GM13977 (cell line): Measurements from ENCODE around the gene ST6GAL1.

ENCODE experiments used
- DNase-seq: peaks from one replicate; pipeline ENCODE4 v3.0.0; 2012; ENCODE audit warnings: low spot score
- in situ Hi-C: fragments of 300-500 bp; cut with MboI; formaldehyde crosslinking; loops from one replicate; pipeline ENCODE4 v1.12.0; 2022; ENCODE audit warnings: low sequenced_read_pairs, low pct_unique_long_range_greater_than_20kb, mixed read lengths, inconsistent platforms; ENCODE audit not compliant: unreplicated experiment
- TF ChIP-seq, protein P1 (sequence below): IDR thresholded peaks from 2 replicates; pipeline ENCODE4 v1.5.1; 2012; ENCODE audit warnings: mild to moderate bottlenecking, control low read depth; ENCODE audit not compliant: insufficient read depth; ENCODE audit errors: extremely low read depth, missing control alignments

ST6GAL1 gene

DNA sequence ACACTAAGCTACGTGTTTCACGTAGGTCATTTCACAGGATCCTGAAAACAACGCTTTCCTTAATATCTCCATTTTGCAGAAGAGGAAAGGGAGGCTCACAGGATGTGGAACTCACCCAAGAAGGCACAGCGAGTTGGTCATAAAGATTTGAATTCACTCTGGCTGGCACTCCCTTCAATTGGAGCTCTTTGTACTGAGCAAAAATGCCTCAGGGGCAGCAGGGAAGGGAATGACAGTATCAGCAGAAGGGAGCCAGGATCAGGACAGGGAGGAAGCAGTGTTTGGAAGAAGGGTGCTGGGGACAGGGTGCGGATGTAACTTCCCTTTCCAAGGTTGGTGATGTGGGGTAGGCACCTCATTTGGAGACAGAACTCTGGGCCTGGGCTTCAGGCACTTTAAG is 1.1 kb upstream of the ST6GAL1 start:
- TF ChIP-seq, protein P1, sequence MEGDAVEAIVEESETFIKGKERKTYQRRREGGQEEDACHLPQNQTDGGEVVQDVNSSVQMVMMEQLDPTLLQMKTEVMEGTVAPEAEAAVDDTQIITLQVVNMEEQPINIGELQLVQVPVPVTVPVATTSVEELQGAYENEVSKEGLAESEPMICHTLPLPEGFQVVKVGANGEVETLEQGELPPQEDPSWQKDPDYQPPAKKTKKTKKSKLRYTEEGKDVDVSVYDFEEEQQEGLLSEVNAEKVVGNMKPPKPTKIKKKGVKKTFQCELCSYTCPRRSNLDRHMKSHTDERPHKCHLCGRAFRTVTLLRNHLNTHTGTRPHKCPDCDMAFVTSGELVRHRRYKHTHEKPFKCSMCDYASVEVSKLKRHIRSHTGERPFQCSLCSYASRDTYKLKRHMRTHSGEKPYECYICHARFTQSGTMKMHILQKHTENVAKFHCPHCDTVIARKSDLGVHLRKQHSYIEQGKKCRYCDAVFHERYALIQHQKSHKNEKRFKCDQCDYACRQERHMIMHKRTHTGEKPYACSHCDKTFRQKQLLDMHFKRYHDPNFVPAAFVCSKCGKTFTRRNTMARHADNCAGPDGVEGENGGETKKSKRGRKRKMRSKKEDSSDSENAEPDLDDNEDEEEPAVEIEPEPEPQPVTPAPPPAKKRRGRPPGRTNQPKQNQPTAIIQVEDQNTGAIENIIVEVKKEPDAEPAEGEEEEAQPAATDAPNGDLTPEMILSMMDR: no peak
- DNase-seq: no peak
- in situ Hi-C loops: no loop called here

DNA sequence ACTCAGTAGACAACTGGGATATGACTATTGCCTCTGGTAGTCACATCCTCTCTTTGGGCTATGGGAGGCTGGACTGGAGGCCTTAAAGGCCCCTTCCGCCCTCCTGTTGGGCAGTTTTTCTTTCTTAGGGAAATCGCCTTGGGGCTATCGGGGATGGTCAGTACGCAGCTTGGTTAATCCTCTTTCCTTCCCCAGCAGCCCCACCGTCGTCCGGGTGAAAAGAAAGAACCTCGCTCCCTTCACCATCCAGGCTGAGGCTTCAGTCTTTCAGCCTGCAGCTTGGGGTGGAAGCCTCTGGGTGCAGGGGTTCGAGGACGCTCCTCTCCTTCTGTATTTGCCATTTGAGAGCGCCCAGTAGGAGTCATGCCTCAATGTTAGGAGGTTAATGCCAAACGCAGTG is 641 bp upstream of the ST6GAL1 start:
- in situ Hi-C loops: no loop called here
- TF ChIP-seq, protein P1: no peak
- no peak for DNase-seq

DNA sequence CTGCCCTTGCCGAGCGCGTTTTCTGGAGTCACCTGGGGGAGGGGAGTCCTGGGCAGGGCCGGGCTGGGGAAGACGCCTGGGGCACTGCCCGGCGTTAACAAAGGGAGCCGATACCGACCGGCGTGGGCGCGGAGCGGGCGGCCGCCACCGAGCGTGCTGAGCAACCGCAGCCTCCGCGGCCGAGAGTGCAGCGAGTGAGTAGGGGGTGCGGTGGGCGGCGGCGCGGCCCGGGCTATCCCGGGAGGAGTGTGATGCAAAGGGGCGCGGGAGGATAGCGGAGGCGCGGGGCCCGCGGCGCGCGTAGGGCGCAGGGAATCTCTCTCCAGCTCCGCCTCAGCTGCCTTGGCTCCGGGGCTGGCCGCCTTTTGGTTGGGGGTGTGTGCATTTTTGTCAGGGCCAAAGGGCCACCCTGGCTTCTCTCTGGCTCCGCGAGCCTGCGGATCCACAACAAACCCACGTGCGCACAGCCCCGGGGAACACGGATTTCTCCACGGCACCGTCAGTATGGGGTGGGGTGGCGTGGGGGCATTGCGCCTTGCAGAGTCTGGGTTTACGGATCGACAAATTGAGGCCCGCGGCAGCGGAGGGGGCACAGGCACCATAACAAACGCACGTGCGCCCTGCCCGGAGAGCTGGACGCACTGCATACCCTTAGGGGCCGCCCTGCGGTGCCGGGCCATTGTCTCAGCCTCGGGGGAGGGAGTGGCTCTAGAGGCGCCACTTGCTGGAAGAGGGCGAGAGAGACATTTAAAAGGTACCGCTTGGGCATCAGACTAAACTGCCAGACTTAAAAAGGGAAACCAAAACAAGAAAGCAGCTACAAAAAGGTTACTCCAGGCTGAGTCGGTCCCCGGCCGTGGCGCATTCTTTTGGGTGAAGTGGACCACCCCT is 560 bp downstream of the ST6GAL1 start:
- TF ChIP-seq, protein P1: peak; percentile 29
- in situ Hi-C loops: no loop called here
- peak; percentile 77 for DNase-seq

DNA sequence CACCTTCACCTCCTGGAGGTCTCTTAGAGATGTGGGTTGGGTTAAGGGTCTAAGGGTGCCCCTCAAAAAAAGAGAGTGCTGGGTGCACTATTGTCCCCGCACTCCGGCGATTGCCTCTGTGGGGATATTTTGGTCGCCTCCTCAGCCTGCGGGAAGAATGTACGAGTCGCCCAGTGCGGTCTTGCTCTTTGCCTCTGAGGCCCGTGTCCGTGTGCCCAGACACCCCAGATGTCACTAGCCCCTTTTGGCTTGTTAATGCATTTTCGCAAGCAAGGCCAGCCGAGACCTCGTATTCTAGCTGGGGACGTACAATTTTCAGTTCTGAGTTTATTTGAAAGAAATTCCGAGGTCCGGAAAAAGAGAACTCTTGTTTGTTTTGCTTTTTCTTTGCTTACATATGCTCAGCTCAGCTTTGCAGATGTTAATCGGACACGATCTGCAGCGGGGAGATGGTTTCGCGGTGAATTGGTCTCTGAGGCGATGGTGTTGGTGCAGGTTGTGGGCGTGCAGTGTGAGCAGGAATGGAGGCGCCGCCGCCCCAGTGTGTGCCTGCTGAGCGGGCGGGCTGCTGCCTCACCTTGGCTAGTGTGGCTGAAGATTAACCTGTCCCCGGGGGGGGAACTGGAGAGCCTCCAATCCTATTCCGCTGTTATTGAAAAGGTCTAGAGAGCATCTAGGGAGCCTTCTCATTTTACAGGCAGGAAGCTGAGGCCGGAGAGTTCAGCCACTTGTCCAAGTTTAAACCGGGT is 1.4 kb downstream of the ST6GAL1 start:
- TF ChIP-seq, protein P1: no peak
- DNase-seq: peak; percentile 45
- in situ Hi-C loops: no loop called here

DNA sequence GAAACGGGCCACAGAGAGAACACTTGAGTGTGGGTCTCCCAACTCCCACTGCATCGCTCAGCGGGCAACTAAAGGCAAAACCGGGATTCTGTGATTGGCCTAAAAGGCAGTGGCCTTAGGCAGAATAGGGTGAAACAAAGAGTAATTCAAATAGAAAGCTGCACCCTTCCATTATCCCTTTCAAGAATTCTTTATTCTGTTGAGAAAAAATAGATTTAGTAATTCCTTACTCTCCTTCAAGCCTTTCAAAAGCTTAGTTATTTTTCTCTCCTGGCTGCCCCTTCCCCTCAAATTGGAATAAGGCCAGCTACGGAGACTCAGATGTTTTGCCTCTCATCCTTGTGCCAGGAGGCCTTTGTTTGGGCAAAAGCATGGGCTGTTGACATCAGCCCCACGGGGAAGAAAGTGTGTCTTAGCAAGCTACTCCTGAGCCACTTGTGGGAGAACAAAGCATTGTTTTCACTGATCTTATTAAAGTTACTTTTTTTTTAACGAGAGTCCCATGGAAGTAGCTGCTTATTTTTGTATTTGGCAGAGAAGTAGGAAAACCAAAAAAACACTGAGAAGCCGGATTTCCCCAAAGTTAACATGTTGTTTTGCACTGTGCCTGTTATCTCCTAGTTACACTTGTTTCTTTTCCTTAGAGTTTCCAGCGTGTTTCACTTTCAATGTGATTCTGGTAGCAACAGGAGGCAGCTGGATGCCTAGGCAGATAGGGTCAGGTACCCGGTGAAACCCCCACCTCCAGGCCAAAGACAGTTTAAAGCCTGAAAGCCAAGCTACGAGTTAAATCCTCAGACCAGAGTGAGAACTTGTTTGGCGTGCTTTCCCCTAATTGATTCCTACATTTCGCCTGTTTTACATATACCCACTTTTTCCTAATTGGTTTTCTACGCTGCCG is 2.2 kb downstream of the ST6GAL1 start:
- in situ Hi-C loops: no loop called here
- no peak for DNase-seq

DNA sequence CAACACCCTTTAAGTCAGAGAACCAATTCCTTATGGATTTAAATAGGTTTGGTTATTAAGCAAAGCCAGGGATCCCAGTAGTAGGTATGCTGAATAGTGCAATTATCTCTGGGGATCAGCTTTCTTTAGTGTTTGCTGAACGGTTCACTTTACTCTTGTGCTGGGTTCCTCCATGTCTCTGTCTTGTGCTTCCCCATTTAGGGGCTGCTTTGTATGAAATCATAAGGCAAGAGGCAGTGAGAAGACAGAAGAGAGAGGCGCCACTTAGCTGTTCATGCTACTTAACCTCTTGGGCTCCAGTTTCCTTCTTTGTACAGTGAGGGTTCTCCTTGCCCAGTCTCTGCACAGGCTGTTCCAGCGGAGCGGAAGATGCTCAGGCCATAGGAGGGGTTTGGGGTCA is 3.5 kb downstream of the ST6GAL1 start:
- TF ChIP-seq, protein P1: no peak
- in situ Hi-C loops: no loop called here

More for the DNA sequence above, 2.2 kb downstream of the ST6GAL1 start:
- TF ChIP-seq, protein P1: no peak

More for the DNA sequence above, 3.5 kb downstream of the ST6GAL1 start:
- no peak for DNase-seq
